IMR-90 (cell line): ENCODE measurements around the gene TNRC6A. TPM values are rescaled to one million over a fixed set of nuclear protein-coding genes. Genes with fewer than 3 reads are reported as not detected.
A peak's percentile ranks its signal among the peaks of the same experiment; 100 is the strongest.

Experiments used
- ATAC-seq: fragments of 200-7000 bp; cut with Tn5 transposase; 2 replicates; pipeline ENCODE4 v1.9.1; 2020; ENCODE audit warnings: low read depth, mild to moderate bottlenecking, moderate library complexity
- BruUV-seq: library from RNA; stranded (reverse); fragments of 400-500 nt; replicated peaks from 2 replicates; lab custom pipeline; 2021; lab: Mats Ljungman, UMichigan
- CTCF ChIA-PET: fragments of 300-600 bp; formaldehyde crosslinking; extraction: SDS; loops from one replicate; lab custom pipeline; 2021; ENCODE audit warnings: antibody characterized with exemption; lab: Yijun Ruan, JAX
- POLR2A ChIA-PET: fragments of 300-600 bp; sonication (Branson Sonifier 250); formaldehyde crosslinking; loops from one replicate; lab custom pipeline; 2022; ENCODE audit warnings: antibody characterized with exemption; ENCODE audit not compliant: unreplicated experiment; lab: Charles Lee
- DNase-seq: peaks from one replicate; pipeline ENCODE4 v3.0.0; 2013
- H2AFZ ChIP-seq: replicated peaks from 2 replicates; pipeline ENCODE3; 2013; ENCODE audit warnings: low read length, mild to moderate bottlenecking; ENCODE audit not compliant: poor library complexity
- H2AK5ac ChIP-seq: 2 replicates; pipeline ENCODE4 v1.6.1; 2013; ENCODE audit warnings: low read depth, low read length, inconsistent platforms
- H2AK9ac ChIP-seq: replicated peaks from 2 replicates; pipeline ENCODE3; 2013; ENCODE audit warnings: mild to moderate bottlenecking, low read depth, low read length, moderate library complexity; ENCODE audit not compliant: poor library complexity
- H2BK120ac ChIP-seq: 2 replicates; pipeline ENCODE4 v1.6.1; 2013; ENCODE audit warnings: low read depth, low read length, inconsistent platforms
- H2BK15ac ChIP-seq: 3 replicates; pipeline ENCODE4 v1.6.1; 2013; ENCODE audit warnings: low read depth, low read length, inconsistent platforms
- H2BK20ac ChIP-seq: 2 replicates; pipeline ENCODE4 v1.6.1; 2013; ENCODE audit warnings: low read depth, mild to moderate bottlenecking, inconsistent platforms, low read length, moderate library complexity
- H2BK5ac ChIP-seq: 2 replicates; pipeline ENCODE4 v1.6.1; 2013; ENCODE audit warnings: mild to moderate bottlenecking, low read depth, low read length, inconsistent platforms; ENCODE audit not compliant: poor library complexity, severe bottlenecking
- H3K14ac ChIP-seq: replicated peaks from 2 replicates; pipeline ENCODE4 v1.6.1; 2013; ENCODE audit warnings: low read depth, low read length, inconsistent platforms
- H3K18ac ChIP-seq: 2 replicates; pipeline ENCODE4 v1.6.1; 2013; ENCODE audit warnings: low read depth, low read length, control low read depth
- H3K23ac ChIP-seq: 2 replicates; pipeline ENCODE4 v1.6.1; 2013; ENCODE audit warnings: low read depth, low read length, inconsistent platforms
- H3K27ac ChIP-seq: 2 replicates; pipeline ENCODE4 v1.5.1; 2013; ENCODE audit warnings: mild to moderate bottlenecking, control low read depth, low read length; ENCODE audit not compliant: insufficient read depth
- H3K27me3 ChIP-seq: 2 replicates; pipeline ENCODE4 v1.6.1; 2013; ENCODE audit warnings: low read length; ENCODE audit not compliant: control insufficient read depth, insufficient read depth
- H3K36me3 ChIP-seq: 2 replicates; pipeline ENCODE4 v1.6.1; 2013; ENCODE audit warnings: low read length, mixed read lengths; ENCODE audit not compliant: control insufficient read depth, insufficient read depth
- H3K4ac ChIP-seq: 2 replicates; pipeline ENCODE4 v1.6.1; 2013; ENCODE audit warnings: low read depth, low read length, inconsistent platforms
- H3K4me1 ChIP-seq: 2 replicates; pipeline ENCODE4 v1.6.1; 2013; ENCODE audit warnings: low read length, mixed read lengths; ENCODE audit not compliant: control insufficient read depth, insufficient read depth
- H3K4me2 ChIP-seq: 2 replicates; pipeline ENCODE4 v1.6.1; 2013; ENCODE audit warnings: low read depth, mild to moderate bottlenecking, control low read depth, low read length, moderate library complexity
- H3K4me3 ChIP-seq: 2 replicates; pipeline ENCODE4 v1.5.1; 2013; ENCODE audit warnings: low read depth, mild to moderate bottlenecking, control low read depth, low read length, moderate library complexity; ENCODE audit not compliant: insufficient read depth
- H3K56ac ChIP-seq: 2 replicates; pipeline ENCODE4 v1.6.1; 2013; ENCODE audit warnings: low read length, inconsistent platforms; ENCODE audit not compliant: insufficient read depth; ENCODE audit errors: extremely low read depth
- H3K79me1 ChIP-seq, 2 experiments: 2 replicates each; pipeline ENCODE4 v1.6.1; 2013; ENCODE audit warnings: low read length in 2 of 2, inconsistent platforms in 1 of 2, low read depth in 1 of 2
- H3K9ac ChIP-seq: 2 replicates; pipeline ENCODE4 v1.6.1; 2013; ENCODE audit warnings: low read depth, low read length, control low read depth
- H3K9me1 ChIP-seq: 2 replicates; pipeline ENCODE4 v1.6.1; 2013; ENCODE audit warnings: low read length, inconsistent platforms; ENCODE audit not compliant: insufficient read depth
- H3K9me3 ChIP-seq: 2 replicates; pipeline ENCODE4 v1.6.1; 2013; ENCODE audit warnings: low read length; ENCODE audit not compliant: control insufficient read depth, insufficient read depth
- H4K20me1 ChIP-seq: 2 replicates; pipeline ENCODE4 v1.6.1; 2013; ENCODE audit warnings: low read length, inconsistent platforms; ENCODE audit not compliant: insufficient read depth
- H4K5ac ChIP-seq: 2 replicates; pipeline ENCODE4 v1.6.1; 2013; ENCODE audit warnings: mild to moderate bottlenecking, low read depth, low read length, control low read depth
- H4K8ac ChIP-seq, 2 experiments: 2 replicates each; pipeline ENCODE4 v1.6.1; 2013; ENCODE audit warnings: low read depth in 2 of 2, low read length in 2 of 2, control low read depth in 1 of 2, inconsistent platforms in 1 of 2
- H4K91ac ChIP-seq: 2 replicates; pipeline ENCODE4 v1.6.1; 2013; ENCODE audit warnings: low read depth, low read length, inconsistent platforms; ENCODE audit not compliant: insufficient read depth
- CEBPB ChIP-seq: IDR thresholded peaks from 2 replicates; pipeline ENCODE4 v1.6.1; 2012; ENCODE audit warnings: low read depth, low read length, improper control_type of control experiment
- MAFK ChIP-seq: IDR thresholded peaks from 2 replicates; pipeline ENCODE4 v1.6.1; 2012; ENCODE audit warnings: low read depth, low read length, improper control_type of control experiment
- MAZ ChIP-seq: IDR thresholded peaks from 2 replicates; pipeline ENCODE4 v1.6.1; 2012; ENCODE audit warnings: low read depth, mild to moderate bottlenecking, low read length, improper control_type of control experiment, moderate library complexity, borderline replicate concordance
- NFE2L2 ChIP-seq: fragments of 150-350 bp; IDR thresholded peaks from 2 replicates; pipeline ENCODE4 v1.6.1; 2016; ENCODE audit warnings: low read depth, mild to moderate bottlenecking, low read length
- POLR2A ChIP-seq: IDR thresholded peaks from 2 replicates; pipeline ENCODE4 v1.6.1; 2012; ENCODE audit warnings: mild to moderate bottlenecking, low read depth, low read length
- RCOR1 ChIP-seq: IDR thresholded peaks from 2 replicates; pipeline ENCODE4 v1.6.1; 2012; ENCODE audit warnings: mild to moderate bottlenecking, low read length, improper control_type of control experiment; ENCODE audit not compliant: insufficient replicate concordance
- WGBS, 2 experiments: methylation state at CpG; one replicate each; pipeline versions ENCODE4 v1.1.5 to v1.1.7; 2013; ENCODE audit warnings: missing lambda C conversion rate in 2 of 2; ENCODE audit not compliant: insufficient read length in 1 of 2; ENCODE audit errors: extremely low coverage in 2 of 2; 5-methylcytosine and 5-hydroxymethylcytosine counted together
- dilution Hi-C: fragments of 300-500 bp; cut with HindIII; formaldehyde crosslinking; loops from one replicate; pipeline ENCODE4 v1.14.3; 2018; ENCODE audit warnings: low sequenced_read_pairs; ENCODE audit not compliant: unreplicated experiment
- in situ Hi-C: fragments of 300-500 bp; cut with MboI; formaldehyde crosslinking; loops from 3 replicates; pipeline ENCODE4 v1.14.3; 2019; ENCODE audit warnings: low sequenced_read_pairs, inconsistent platforms, mixed read lengths
- intact Hi-C: fragments of 100-400 bp; cut with micrococcal nuclease; formaldehyde crosslinking; loops from 2 replicates; pipeline ENCODE4 v1.10.0; 2022
- polyA plus RNA-seq, 3 experiments: library from polyadenylated mRNA; depleted of rRNA; stranded (reverse); fragments of >200 nt; gene quantifications; 2 replicates each; pipeline ENCODE4 v1.2.3, GENCODE V29; 2012; ENCODE audit warnings: low replicate concordance in 1 of 3
- total RNA-seq: library from RNA; depleted of rRNA; stranded (reverse); fragments of >200 nt; gene quantifications from 2 replicates; pipeline ENCODE4 v1.2.3, GENCODE V29; 2012
- TF ChIP-seq, protein P1 (sequence below): conservative IDR thresholded peaks from 2 replicates; pipeline ENCODE4 v1.5.1; 2012; ENCODE audit warnings: mild to moderate bottlenecking, low read depth, low read length, improper control_type of control experiment

Gene TNRC6A
- total and polyA plus RNA-seq, 2 of the 4 experiments (the other 2 are of a cell fraction): 32.4 to 42.3 TPM

DNA sequence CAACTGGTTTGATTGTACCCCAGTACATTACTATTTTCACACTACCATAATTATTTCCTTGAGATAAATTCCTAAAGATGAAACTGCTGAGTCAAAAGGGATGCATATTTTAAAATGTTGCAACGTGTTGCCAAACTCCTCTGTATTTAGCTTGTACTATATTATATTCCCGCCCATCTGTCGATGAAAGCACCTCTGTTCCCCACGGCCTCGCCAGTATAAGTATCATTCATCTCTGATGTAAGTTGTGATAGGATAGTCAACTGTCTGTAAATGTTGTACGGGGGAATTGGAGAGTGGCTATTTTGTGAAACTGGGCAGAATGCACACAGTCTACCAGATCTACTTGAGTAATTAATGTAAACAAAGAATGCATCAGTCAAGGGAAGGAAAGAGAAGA lies 47.7 kb upstream of the TNRC6A start:
- H4K5ac ChIP-seq: no peak overlapping the region
- ATAC-seq (peak; percentile 47), DNase-seq (peak; percentile 51)
- no peaks in the 10 kb centered on the region for H4K20me1 ChIP-seq
- no peak overlapping the region for H2BK5ac ChIP-seq
- 40% methylated on average over 2 of the region's 6 CpGs; no CpG with 5 or more reads in 1 of the 2 experiments for WGBS, 2 experiments
- in situ Hi-C loops: no loop called here
- CTCF ChIA-PET: interaction anchor here (0.9 kb wide), 1 partner anchor 10 kb away, joined by 3 read pairs; no protein-coding TSS in a partner anchor
- H3K9me3 ChIP-seq: no peaks in the 10 kb centered on the region
- no peak overlapping the region for H3K27ac ChIP-seq
- BruUV-seq: no TSS peak
- no peak overlapping the region; a peak in 1 of 4 replicates for H4K8ac ChIP-seq
- dilution Hi-C loops: no loop called here
- H4K91ac ChIP-seq: no peak overlapping the region
- H3K56ac ChIP-seq: no peak overlapping the region
- POLR2A ChIA-PET: no interaction called here
- no peak overlapping the region for H3K4me3 ChIP-seq
- H2AFZ ChIP-seq: no peak overlapping the region
- peaks cover 12% of the 10 kb centered on the region; the same call in 1 of the 2 replicates for H3K9me1 ChIP-seq
- no peaks in the 10 kb centered on the region for H3K27me3 ChIP-seq
- 0 out of 2 replicates have a peak overlapping the region, but pooled peaks have one; percentile 3 for H3K14ac ChIP-seq
- peaks cover 13% of the 10 kb centered on the region for H3K4me1 ChIP-seq
- intact Hi-C loops: no loop called here
- no peak overlapping the region for H2BK15ac ChIP-seq
- no peak overlapping the region for H3K18ac ChIP-seq
- H2AK9ac ChIP-seq: no peak overlapping the region
- 0 out of 2 replicates have a peak overlapping the region, but pooled peaks have one; percentile 12 for H2BK120ac ChIP-seq
- H3K4ac ChIP-seq: no peak overlapping the region
- H3K23ac ChIP-seq: no peak overlapping the region
- peak overlapping the region; percentile 17; the same call in 1 of the 2 replicates for H2BK20ac ChIP-seq
- no peak overlapping the region for H3K9ac ChIP-seq
- no peak for TF ChIP-seq POLR2A
- TF ChIP-seq, protein P1, sequence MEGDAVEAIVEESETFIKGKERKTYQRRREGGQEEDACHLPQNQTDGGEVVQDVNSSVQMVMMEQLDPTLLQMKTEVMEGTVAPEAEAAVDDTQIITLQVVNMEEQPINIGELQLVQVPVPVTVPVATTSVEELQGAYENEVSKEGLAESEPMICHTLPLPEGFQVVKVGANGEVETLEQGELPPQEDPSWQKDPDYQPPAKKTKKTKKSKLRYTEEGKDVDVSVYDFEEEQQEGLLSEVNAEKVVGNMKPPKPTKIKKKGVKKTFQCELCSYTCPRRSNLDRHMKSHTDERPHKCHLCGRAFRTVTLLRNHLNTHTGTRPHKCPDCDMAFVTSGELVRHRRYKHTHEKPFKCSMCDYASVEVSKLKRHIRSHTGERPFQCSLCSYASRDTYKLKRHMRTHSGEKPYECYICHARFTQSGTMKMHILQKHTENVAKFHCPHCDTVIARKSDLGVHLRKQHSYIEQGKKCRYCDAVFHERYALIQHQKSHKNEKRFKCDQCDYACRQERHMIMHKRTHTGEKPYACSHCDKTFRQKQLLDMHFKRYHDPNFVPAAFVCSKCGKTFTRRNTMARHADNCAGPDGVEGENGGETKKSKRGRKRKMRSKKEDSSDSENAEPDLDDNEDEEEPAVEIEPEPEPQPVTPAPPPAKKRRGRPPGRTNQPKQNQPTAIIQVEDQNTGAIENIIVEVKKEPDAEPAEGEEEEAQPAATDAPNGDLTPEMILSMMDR: no peak
- TF ChIP-seq RCOR1: no peak
- no peak for TF ChIP-seq MAZ
- peak; percentile 89 for TF ChIP-seq CEBPB
- TF ChIP-seq MAFK: peak; percentile 56; the same call in 1 of the 2 replicates
- TF ChIP-seq NFE2L2: peak; percentile 71; the same call in 1 of the 2 replicates
- H3K79me1 ChIP-seq: no peaks in the 10 kb centered on the region
- no peaks in the 10 kb centered on the region for H3K36me3 ChIP-seq
- no peak overlapping the region for H3K4me2 ChIP-seq
- H2AK5ac ChIP-seq: no peak overlapping the region
